HL-60/S4 (cell line): Measurements from ENCODE around the gene COL9A1.

ENCODE experiments used
- in situ Hi-C: fragments of 300-500 bp; cut with MboI; formaldehyde crosslinking; loops from 2 replicates; pipeline ENCODE4 v1.14.3; 2022; ENCODE audit warnings: low sequenced_read_pairs

The COL9A1 gene

GRCh38 chr6:70292193-70292592, 10.7 kb downstream of the COL9A1 start:
- in situ Hi-C loops: no loop called here

- in situ Hi-C loops: no loop called here
These were observed 13.6 kb downstream of the COL9A1 start for GRCh38 chr6:70289299-70289698.

GRCh38 chr6:70286905-70287304, 16.0 kb downstream of the COL9A1 start:
- in situ Hi-C loops: no loop called here

GRCh38 chr6:70285201-70285600, 17.7 kb downstream of the COL9A1 start:
- in situ Hi-C loops: no loop called here

- in situ Hi-C loops: no loop called here
These were observed 19.9 kb downstream of the COL9A1 start for GRCh38 chr6:70282919-70283461.

GRCh38 chr6:70282312-70282918, 20.5 kb downstream of the COL9A1 start:
- in situ Hi-C loops: no loop called here

- in situ Hi-C loops: no loop called here
These were observed 21.0 kb downstream of the COL9A1 start for GRCh38 chr6:70281923-70282311.

- in situ Hi-C loops: no loop called here
These were observed 22.5 kb downstream of the COL9A1 start for GRCh38 chr6:70280400-70280853.

- in situ Hi-C loops: no loop called here
These were observed 25.4 kb downstream of the COL9A1 start for GRCh38 chr6:70277470-70277869.

GRCh38 chr6:70274338-70274737, 28.5 kb downstream of the COL9A1 start:
- in situ Hi-C loops: no loop called here

- in situ Hi-C loops: no loop called here
These were observed 30.8 kb downstream of the COL9A1 start for GRCh38 chr6:70272071-70272470.

GRCh38 chr6:70270287-70271005, 32.4 kb downstream of the COL9A1 start:
- in situ Hi-C loops: no loop called here

GRCh38 chr6:70266142-70266541, 36.7 kb downstream of the COL9A1 start:
- in situ Hi-C loops: no loop called here

- in situ Hi-C loops: no loop called here
These were observed 38.6 kb downstream of the COL9A1 start for GRCh38 chr6:70264306-70264705.

GRCh38 chr6:70258483-70258882, 44.4 kb downstream of the COL9A1 start:
- in situ Hi-C loops: no loop called here

- in situ Hi-C loops: no loop called here
These were observed 45.1 kb downstream of the COL9A1 start for GRCh38 chr6:70257768-70258273.

GRCh38 chr6:70254784-70255183, 48.1 kb downstream of the COL9A1 start:
- in situ Hi-C loops: no loop called here

- in situ Hi-C loops: no loop called here
These were observed 49.0 kb downstream of the COL9A1 start for GRCh38 chr6:70253923-70254322.

- in situ Hi-C loops: no loop called here
These were observed 50.3 kb downstream of the COL9A1 start for GRCh38 chr6:70252604-70253003.

GRCh38 chr6:70246118-70246517, 56.8 kb downstream of the COL9A1 start:
- in situ Hi-C loops: no loop called here

- in situ Hi-C loops: no loop called here
These were observed 60.9 kb downstream of the COL9A1 start for GRCh38 chr6:70241991-70242420.

GRCh38 chr6:70241031-70241430, 61.9 kb downstream of the COL9A1 start:
- in situ Hi-C loops: no loop called here
